ENCODE results near the gene SUSD4. TPM values are rescaled to one million over a fixed set of nuclear protein-coding genes. Genes with fewer than 3 reads are reported as not detected.

Gene SUSD4
- total RNA-seq, 1 donor from 2014 or later, result 0.79 TPM

GRCh38 chr1:223308136-223308535 lies 55.8 kb downstream of the SUSD4 start:
- DNase-seq (ENCODE audit: low read depth), result no peak
- no peak overlapping the region for H3K4me3 ChIP-seq (ENCODE audit: low read depth, low read length)
- FAIRE-seq, result no peak
- no peak for TF ChIP-seq CTCF (IDR thresholded peaks at IDR 0.05; ENCODE audit: insufficient read depth, low read length, severe bottlenecking)
- H3K27me3 ChIP-seq (ENCODE audit: control insufficient read depth, insufficient read depth, low read length), result no peaks in the 10 kb centered on the region
- H3K36me3 ChIP-seq (ENCODE audit: control insufficient read depth, insufficient read depth, low read length), result no peaks in the 10 kb centered on the region

- DNase-seq (ENCODE audit: low read depth) (no peak), FAIRE-seq (no peak)
- no peak overlapping the region for H3K4me3 ChIP-seq (ENCODE audit: low read depth, low read length)
- H3K27me3 ChIP-seq (ENCODE audit: control insufficient read depth, insufficient read depth, low read length), result no peaks in the 10 kb centered on the region
- H3K36me3 ChIP-seq (ENCODE audit: control insufficient read depth, insufficient read depth, low read length), result no peaks in the 10 kb centered on the region
- TF ChIP-seq CTCF (IDR thresholded peaks at IDR 0.05; ENCODE audit: insufficient read depth, low read length, severe bottlenecking), result no peak
Observed at GRCh38 chr1:223307544-223307943, 56.4 kb downstream of the SUSD4 start.

GRCh38 chr1:223304931-223305330 lies 59.0 kb downstream of the SUSD4 start:
- Histone ChIP-seq H3K4me3 (ENCODE audit: low read depth, low read length) (no peak overlapping the region), H3K27me3 (ENCODE audit: control insufficient read depth, insufficient read depth, low read length) (no peaks in the 10 kb centered on the region), H3K36me3 (ENCODE audit: control insufficient read depth, insufficient read depth, low read length) (no peaks in the 10 kb centered on the region)
- DNase-seq (ENCODE audit: low read depth) (no peak), FAIRE-seq (no peak)
- TF ChIP-seq CTCF (IDR thresholded peaks at IDR 0.05; ENCODE audit: insufficient read depth, low read length, severe bottlenecking), result no peak

- H3K4me3 ChIP-seq (ENCODE audit: low read depth, low read length), result no peak overlapping the region
- no peak for TF ChIP-seq CTCF (IDR thresholded peaks at IDR 0.05; ENCODE audit: insufficient read depth, low read length, severe bottlenecking)
- DNase-seq (ENCODE audit: low read depth) (no peak), FAIRE-seq (no peak)
- H3K27me3 ChIP-seq (ENCODE audit: control insufficient read depth, insufficient read depth, low read length), result no peaks in the 10 kb centered on the region
- H3K36me3 ChIP-seq (ENCODE audit: control insufficient read depth, insufficient read depth, low read length), result no peaks in the 10 kb centered on the region
Observed at GRCh38 chr1:223301371-223301770, 62.6 kb downstream of the SUSD4 start.

- FAIRE-seq (no peak), DNase-seq (ENCODE audit: low read depth) (no peak)
- H3K36me3 ChIP-seq (ENCODE audit: control insufficient read depth, insufficient read depth, low read length), result no peaks in the 10 kb centered on the region
- no peak overlapping the region for H3K4me3 ChIP-seq (ENCODE audit: low read depth, low read length)
- TF ChIP-seq CTCF (IDR thresholded peaks at IDR 0.05; ENCODE audit: insufficient read depth, low read length, severe bottlenecking), result no peak
- H3K27me3 ChIP-seq (ENCODE audit: control insufficient read depth, insufficient read depth, low read length), result no peaks in the 10 kb centered on the region
Observed at GRCh38 chr1:223299553-223299952, 64.4 kb downstream of the SUSD4 start.

- H3K27me3 ChIP-seq (ENCODE audit: control insufficient read depth, insufficient read depth, low read length), result no peaks in the 10 kb centered on the region
- TF ChIP-seq CTCF (IDR thresholded peaks at IDR 0.05; ENCODE audit: insufficient read depth, low read length, severe bottlenecking), result no peak
- no peak overlapping the region for H3K4me3 ChIP-seq (ENCODE audit: low read depth, low read length)
- no peaks in the 10 kb centered on the region for H3K36me3 ChIP-seq (ENCODE audit: control insufficient read depth, insufficient read depth, low read length)
- DNase-seq (ENCODE audit: low read depth) (no peak), FAIRE-seq (no peak)
Observed at GRCh38 chr1:223298701-223299100, 65.3 kb downstream of the SUSD4 start.
